Type B pancreatic cell (in vitro differentiated cells): ENCODE measurements around the gene THADA. TPM values are rescaled to one million over a fixed set of nuclear protein-coding genes. Genes with fewer than 3 reads are reported as not detected.

Source experiments
- DNase-seq: peaks from one replicate; pipeline ENCODE4 v3.0.0; 2021; ENCODE audit warnings: mixed read lengths; ENCODE audit not compliant: unreplicated experiment; ENCODE audit errors: extremely low spot score
- H3K27ac Mint-ChIP-seq: 2 replicates; pipeline ENCODE4 v1.8.0; 2021; ENCODE audit warnings: mild to moderate bottlenecking, mixed read lengths
- H3K27me3 Mint-ChIP-seq: 2 replicates; pipeline ENCODE4 v1.8.0; 2021; ENCODE audit warnings: mixed read lengths
- H3K36me3 Mint-ChIP-seq: 2 replicates; pipeline ENCODE4 v1.8.0; 2021; ENCODE audit warnings: mixed read lengths
- H3K4me1 Mint-ChIP-seq: one replicate; pipeline ENCODE4 v1.8.0; 2021; ENCODE audit warnings: mixed read lengths; ENCODE audit not compliant: unreplicated experiment
- H3K4me3 Mint-ChIP-seq: 2 replicates; pipeline ENCODE4 v1.8.0; 2021; ENCODE audit warnings: mild to moderate bottlenecking, mixed read lengths
- H3K9me3 Mint-ChIP-seq: 2 replicates; pipeline ENCODE4 v1.8.0; 2021; ENCODE audit warnings: mixed read lengths
- CTCF ChIP-seq: fragments of 200-600 bp; sonication (generic); conservative IDR thresholded peaks from 2 replicates; pipeline ENCODE4 v1.5.0; 2021; ENCODE audit warnings: antibody characterized with exemption, mild to moderate bottlenecking
- total RNA-seq: library from RNA; stranded (reverse); gene quantifications from 2 replicates; pipeline ENCODE4 v1.2.1, GENCODE V29; 2021; ENCODE audit warnings: low replicate concordance

Gene THADA
- total RNA-seq, 1 donor from 2014 or later = 35.6 TPM

GRCh38 chr2:43268066-43268953 lies 327.5 kb downstream of the THADA start:
- no peak overlapping the region for H3K4me3 Mint-ChIP-seq
- TF ChIP-seq CTCF = no peak
- H3K27ac Mint-ChIP-seq = peak overlapping the region; percentile 76
- no peaks in the 10 kb centered on the region for H3K27me3 Mint-ChIP-seq
- peaks cover 65% of the 10 kb centered on the region for H3K4me1 Mint-ChIP-seq
- H3K36me3 Mint-ChIP-seq = peaks cover 23% of the 10 kb centered on the region
- DNase-seq = no peak
- H3K9me3 Mint-ChIP-seq = no peaks in the 10 kb centered on the region

- no peak for TF ChIP-seq CTCF
- H3K4me3 Mint-ChIP-seq = no peak overlapping the region
- no peak overlapping the region for H3K27ac Mint-ChIP-seq
- no peaks in the 10 kb centered on the region for H3K27me3 Mint-ChIP-seq
- no peak for DNase-seq
- H3K36me3 Mint-ChIP-seq = peaks cover 28% of the 10 kb centered on the region
- H3K9me3 Mint-ChIP-seq = no peaks in the 10 kb centered on the region
- H3K4me1 Mint-ChIP-seq = peaks cover 71% of the 10 kb centered on the region
Observed at GRCh38 chr2:43267381-43267780, 328.5 kb downstream of the THADA start.

DNA sequence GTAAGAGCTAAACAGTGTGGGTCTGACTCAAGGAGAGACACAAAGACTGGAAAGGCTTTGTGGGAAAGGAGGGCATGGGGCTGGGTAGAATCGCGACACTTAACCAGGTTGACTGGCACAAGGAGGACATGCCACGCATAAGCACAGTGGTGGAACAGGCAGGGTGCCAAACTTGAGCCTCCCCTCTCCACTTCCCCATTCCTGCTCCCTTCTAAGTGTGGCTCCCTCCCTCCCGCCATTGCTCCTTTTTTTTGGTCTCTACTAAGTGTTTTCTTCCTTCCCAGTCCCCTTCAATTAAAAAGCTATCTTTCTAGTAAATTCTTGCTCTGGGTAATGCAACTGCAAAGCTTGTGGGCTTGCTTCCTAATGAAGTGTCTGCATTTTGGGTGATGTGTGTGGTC lies 329.1 kb downstream of the THADA start:
- Mint-ChIP-seq H3K4me3 (no peak overlapping the region), H3K27ac (no peak overlapping the region), H3K36me3 (peaks cover 22% of the 10 kb centered on the region), H3K9me3 (no peaks in the 10 kb centered on the region), H3K4me1 (peaks cover 66% of the 10 kb centered on the region), H3K27me3 (no peaks in the 10 kb centered on the region)
- DNase-seq = no peak
- no peak for TF ChIP-seq CTCF

GRCh38 chr2:43265421-43265820 lies 330.4 kb downstream of the THADA start:
- H3K9me3 Mint-ChIP-seq = no peaks in the 10 kb centered on the region
- peak overlapping the region; percentile 33 for H3K4me3 Mint-ChIP-seq
- DNase-seq = no peak
- peak overlapping the region; percentile 13 for H3K27ac Mint-ChIP-seq
- no peaks in the 10 kb centered on the region for H3K27me3 Mint-ChIP-seq
- peaks cover 17% of the 10 kb centered on the region for H3K36me3 Mint-ChIP-seq
- no peak for TF ChIP-seq CTCF
- peaks cover 64% of the 10 kb centered on the region for H3K4me1 Mint-ChIP-seq

GRCh38 chr2:43265001-43265400 lies 330.8 kb downstream of the THADA start:
- Mint-ChIP-seq H3K4me3 (peak overlapping the region; percentile 33), H3K27me3 (no peaks in the 10 kb centered on the region), H3K4me1 (peaks cover 60% of the 10 kb centered on the region), H3K9me3 (no peaks in the 10 kb centered on the region), H3K27ac (no peak overlapping the region), H3K36me3 (peaks cover 15% of the 10 kb centered on the region)
- TF ChIP-seq CTCF = no peak
- DNase-seq = no peak
